ENCODE data around the gene GNA14.
"Not testable (repeated sequence)": the region's sequence is repeated elsewhere in the genome, so short reads cannot be mapped to it uniquely, and the experiment has no call there.

Gene GNA14

DNA sequence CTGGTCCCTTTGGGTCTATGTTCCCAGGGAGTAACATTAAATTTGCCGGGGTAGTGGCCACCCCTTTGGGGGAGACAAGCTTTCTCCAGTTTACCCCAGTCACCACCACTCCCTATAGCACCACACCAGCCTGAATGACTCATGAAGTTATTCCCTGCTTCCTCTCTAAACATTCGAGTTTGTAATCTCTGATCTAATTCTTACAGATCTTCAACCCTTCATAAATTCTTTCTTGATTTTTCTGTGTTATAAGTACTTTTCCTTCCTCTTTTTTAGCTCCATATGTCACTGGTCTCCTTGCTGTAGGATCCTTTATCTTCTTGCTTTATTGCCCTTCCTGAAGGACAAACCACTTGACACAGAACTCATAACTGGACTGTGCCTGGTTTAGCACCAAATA, 55.6 kb downstream of the GNA14 start:
- no peak for DNase-seq (ENCODE audit: extremely low read depth in 1 of 2, low read depth in 1 of 2)

GRCh38 chr9:77589046-77589795, 58.9 kb downstream of the GNA14 start:
- DNase-seq (ENCODE audit: extremely low read depth in 1 of 2, low read depth in 1 of 2) = no peak

DNA sequence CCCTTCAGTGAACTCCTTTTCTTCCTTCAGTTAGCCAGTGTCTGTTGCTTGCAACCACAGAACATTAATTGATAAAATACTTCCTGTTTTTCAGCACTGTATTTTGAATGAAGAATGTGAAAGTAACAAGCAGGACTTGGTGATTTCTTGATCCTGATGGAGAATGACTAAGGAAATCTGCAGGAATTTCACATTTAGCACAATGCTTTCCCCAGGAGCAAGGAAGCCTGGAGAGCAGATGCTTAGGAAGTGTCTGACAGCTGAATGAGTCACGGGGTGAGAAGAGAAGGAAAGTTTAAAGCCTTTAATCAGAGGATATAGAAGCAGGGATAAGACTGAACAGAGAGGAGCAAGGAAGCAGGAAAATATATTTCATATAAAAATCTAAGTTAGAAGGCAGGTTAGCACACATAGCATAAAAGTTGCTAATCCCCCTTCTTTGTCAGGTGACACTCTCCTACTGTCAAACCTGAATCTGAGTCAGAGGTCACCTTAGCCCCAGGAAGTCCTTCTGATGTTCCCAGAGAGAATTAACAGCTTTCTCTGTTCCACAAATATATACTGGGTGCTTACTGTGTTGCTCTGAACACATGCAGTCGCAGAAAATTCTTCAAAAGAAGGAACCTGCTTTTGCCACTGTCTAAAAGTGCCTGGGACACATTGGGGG, 59.7 kb downstream of the GNA14 start:
- no peak for DNase-seq (ENCODE audit: extremely low read depth in 1 of 2, low read depth in 1 of 2)

DNA sequence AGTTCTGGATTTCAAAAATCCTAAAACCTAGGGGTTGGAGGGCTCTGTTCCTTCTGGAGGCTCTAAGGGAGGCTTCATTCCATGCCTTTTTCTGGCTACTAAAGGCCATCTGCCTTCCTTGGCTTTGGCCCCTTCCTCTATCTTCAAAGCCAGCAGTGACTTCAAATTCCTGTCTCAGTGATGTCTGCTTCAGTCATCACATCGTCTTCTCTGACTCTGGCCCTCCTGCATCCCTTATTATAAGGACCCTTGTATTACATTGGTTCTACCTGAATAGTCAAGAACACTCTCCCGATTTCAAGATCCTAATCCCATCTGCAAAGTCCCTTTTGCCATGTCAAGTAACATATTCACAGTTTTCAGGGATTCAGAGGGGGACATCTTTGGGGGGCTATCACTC, 60.3 kb downstream of the GNA14 start:
- no peak for DNase-seq (ENCODE audit: extremely low read depth in 1 of 2, low read depth in 1 of 2)

DNA sequence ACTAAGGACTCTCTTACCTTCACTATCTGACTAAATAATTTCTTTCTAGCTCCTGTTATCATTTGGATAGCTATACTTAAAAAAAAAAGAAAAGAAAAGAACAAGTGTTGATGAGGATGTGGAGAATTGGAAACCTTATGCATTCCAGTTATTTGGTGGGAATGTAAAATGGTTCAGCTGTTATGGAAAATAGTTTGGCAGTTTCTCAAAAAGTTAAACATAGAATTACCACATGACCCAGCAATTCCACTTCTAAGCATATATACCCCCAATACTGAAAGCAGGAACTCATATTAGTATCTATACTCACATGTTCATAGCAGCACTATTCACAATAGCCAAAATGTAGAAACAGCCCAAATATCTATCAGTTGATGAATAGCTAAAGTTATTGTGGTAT, 61.1 kb downstream of the GNA14 start:
- DNase-seq (ENCODE audit: extremely low read depth in 1 of 2, low read depth in 1 of 2) = no peak

- DNase-seq (ENCODE audit: extremely low read depth in 1 of 2, low read depth in 1 of 2) = no peak
These were observed 61.5 kb downstream of the GNA14 start for GRCh38 chr9:77586591-77586990.

DNA sequence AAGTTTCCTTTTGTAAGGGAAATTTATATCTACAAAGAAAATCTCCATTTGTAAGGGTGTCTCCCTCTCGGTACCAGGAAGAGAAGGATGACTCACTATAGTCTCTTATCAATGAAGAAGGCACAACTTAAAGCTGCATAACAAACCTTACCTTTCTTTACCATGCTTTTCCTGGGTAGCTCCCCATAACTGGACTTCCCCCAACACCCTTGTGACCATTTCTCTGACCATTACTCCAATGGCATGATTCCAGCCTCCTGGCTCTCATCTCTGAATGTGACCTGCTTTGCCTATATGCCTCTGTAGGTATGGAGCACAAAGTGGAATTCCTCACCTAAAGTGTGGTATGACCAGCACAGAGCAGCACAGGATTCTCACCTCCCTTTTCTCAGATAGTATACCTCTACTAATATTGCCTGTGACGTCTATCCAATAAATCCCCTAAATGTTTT, 62.8 kb downstream of the GNA14 start:
- DNase-seq (ENCODE audit: extremely low read depth in 1 of 2, low read depth in 1 of 2) = no peak

DNA sequence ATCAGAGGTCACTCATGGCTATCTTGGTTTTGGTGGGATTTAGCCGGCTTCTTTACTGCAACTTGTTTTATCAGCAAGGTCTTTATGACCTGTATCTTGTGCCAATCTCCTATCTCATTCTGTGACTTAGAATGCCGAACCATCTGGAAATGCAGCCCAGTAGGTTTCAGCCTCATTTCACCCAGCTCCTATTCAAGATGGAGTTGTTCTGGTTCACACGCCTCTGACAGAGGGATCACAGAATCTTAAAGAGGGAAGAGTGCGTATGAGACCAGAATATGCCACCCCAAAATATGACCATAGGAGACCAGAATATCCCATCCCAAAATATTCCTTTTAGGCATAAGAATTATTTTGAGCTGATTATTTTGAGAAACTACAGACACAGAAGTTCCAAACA, 63.2 kb downstream of the GNA14 start:
- not testable (repeated sequence) for DNase-seq (ENCODE audit: extremely low read depth in 1 of 2, low read depth in 1 of 2)

DNA sequence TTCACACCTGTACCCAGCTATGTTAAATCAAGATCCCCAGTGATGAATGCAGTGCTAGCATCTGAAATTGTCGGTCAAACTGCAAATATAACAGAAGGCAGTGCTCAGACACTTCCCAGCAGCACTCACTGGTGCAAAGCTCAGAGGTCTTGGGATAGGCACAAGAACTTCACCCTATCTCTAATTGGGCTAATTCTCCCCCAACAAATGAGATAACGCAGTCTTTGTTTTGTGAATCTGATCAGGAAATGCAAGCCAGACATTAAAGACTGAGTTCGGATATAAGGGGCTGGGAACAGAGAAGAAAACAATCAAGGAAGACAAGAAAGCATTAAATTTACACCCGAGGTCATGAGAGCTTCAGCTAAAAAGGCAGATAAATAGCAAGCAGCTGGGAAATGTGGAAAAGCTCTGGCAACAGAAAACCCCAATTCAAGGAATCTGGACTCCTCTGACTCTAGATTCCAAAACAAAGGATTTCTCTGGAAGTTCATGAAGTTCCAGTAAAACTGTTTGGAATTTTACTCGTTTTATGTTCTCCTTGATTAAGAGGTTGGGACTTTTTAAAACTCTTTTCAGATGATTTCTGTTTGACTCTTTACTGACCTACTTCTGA, 65.1 kb downstream of the GNA14 start:
- no peak for DNase-seq (ENCODE audit: extremely low read depth in 1 of 2, low read depth in 1 of 2)

- DNase-seq (ENCODE audit: extremely low read depth in 1 of 2, low read depth in 1 of 2) = no peak
These were observed 65.6 kb downstream of the GNA14 start for GRCh38 chr9:77582525-77582924.

DNA sequence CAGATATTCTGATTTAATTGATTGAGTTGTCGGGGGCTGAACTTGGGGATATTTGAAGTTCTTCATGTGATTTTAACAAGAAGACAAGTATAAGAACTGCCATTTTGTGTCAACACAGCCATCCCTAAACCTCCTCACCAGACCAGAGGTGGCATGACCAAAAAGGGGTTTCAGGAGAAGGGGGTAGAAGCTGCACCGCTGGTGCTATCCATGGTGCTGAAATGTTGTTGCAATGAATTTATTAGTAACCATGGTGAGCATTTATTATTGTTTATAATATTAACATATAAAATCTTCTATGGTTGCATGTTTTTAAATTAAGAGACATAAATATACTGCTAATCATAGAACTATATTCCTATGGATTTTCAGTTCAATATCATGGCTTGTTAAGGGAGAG, 72.3 kb downstream of the GNA14 start:
- no peak for DNase-seq (ENCODE audit: extremely low read depth in 1 of 2, low read depth in 1 of 2)

GRCh38 chr9:77569335-77569734, 78.8 kb downstream of the GNA14 start:
- DNase-seq (ENCODE audit: extremely low read depth in 1 of 2, low read depth in 1 of 2) = no peak

DNA sequence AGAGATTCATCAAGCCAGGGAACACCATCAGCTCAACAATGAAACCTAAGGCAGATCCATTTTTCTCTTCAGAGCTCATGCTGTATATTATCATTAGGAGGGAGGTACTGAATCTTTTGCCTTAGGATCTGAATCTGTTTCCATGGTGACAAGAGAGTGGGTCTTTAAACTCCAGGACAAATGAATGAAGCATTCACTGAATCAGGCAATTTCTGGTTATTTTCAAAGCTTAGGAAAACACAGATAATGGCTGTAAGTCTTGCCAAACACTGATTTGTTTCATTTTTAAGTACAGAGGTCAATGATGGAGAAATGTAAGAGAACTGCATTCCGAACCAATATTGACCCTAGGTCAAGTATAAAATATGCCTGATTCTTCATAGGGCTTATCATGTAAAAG, 84.9 kb downstream of the GNA14 start:
- no peak for DNase-seq (ENCODE audit: extremely low read depth in 1 of 2, low read depth in 1 of 2)

DNA sequence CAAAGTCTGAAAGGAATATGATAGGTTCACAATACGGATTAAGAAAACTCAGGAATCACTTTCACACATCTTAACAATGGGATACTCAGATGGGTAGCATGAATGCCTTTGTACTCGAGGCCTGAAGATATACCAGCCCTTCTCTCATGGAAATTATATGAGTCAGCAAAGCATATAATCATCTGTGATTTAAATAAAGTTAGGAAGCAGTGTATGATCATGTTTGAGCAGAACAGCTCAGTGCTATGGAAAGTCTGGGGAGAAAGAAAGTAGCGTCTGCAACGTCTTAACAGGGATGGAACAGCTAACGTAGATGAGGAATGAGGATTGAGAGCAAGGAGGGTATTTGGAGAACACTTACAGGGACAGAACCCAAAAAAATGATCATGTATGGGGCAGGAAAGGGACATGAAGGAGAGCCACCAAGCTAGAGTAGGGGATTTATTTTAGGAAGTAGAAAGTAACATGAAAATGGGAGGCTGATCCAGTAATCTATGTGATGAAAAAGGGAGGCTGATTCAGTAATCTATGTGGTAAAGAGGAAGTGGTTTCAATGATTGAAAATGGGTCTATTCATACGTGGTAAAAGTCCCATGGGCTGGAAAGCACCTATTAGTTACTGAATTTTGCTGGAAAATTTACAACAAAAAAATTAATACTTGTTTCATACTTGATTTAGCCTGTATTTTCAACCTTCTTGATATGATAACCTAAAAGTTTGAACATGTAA, 85.9 kb downstream of the GNA14 start:
- no peak for DNase-seq (ENCODE audit: extremely low read depth in 1 of 2, low read depth in 1 of 2)

DNA sequence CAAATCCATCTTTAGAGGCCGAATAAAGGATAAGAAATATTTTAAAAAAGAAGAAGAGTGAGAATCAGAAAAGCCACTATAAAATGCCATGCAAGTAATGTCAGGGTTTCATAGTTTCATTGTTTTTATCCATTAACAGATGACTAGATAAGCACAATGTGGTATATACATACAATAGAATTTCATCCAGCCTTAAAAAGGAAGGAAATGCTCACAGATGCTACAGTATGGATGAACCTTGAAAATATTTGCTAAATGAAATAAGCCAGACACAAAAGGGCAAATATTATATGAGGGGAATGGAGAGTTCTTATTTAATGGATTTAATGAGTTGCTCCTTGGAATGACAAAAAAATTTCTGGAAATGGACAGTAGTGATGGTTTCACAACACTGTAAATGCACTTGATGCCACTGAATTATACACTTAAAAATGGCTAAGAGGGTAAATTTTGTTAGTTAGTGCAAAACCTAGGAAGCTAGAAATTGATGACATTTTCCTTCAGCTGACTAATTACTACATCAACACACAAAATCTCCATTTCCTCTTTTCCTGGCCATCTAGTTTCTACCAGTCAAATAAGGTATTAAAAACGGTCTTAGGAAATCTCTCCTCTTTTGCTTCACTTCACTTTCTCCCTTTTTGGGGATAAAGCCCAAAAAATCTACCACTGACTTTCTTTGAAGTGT, 86.6 kb downstream of the GNA14 start:
- DNase-seq (ENCODE audit: extremely low read depth in 1 of 2, low read depth in 1 of 2) = no peak

GRCh38 chr9:77556396-77556795, 91.7 kb downstream of the GNA14 start:
- no peak for DNase-seq (ENCODE audit: extremely low read depth in 1 of 2, low read depth in 1 of 2)

- no peak for DNase-seq (ENCODE audit: extremely low read depth in 1 of 2, low read depth in 1 of 2)
These were observed 93.5 kb downstream of the GNA14 start for GRCh38 chr9:77554586-77555105.

DNA sequence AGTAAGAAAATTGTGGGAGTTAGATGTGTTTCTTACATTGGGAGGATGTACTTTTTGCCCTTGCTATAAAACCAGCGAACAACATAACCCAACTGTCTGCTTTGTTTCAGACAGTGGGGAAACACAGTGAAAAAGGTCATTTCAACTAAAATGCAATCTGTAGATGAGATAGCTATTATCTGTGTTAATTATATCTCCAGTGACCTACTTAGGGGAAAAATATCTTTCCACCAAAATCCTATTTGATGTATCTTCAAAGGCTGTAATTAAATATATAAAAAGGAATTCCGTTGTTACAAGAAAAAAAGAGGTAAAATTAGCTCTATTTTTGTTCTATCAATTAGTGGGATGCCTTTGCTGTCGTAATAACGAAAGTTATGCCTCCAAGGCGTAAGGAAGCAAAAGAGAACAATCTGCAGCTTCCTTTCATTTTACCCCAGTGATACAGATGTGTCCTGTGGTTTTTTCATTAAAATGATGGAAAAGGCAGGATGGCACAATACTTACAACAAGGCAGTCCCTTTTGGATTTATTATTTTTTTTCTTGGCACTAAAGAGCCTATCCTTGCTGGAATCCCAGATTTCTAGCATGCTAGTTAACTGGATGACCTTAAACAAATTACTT, 100.9 kb downstream of the GNA14 start:
- DNase-seq (ENCODE audit: extremely low read depth in 1 of 2, low read depth in 1 of 2) = no peak

DNA sequence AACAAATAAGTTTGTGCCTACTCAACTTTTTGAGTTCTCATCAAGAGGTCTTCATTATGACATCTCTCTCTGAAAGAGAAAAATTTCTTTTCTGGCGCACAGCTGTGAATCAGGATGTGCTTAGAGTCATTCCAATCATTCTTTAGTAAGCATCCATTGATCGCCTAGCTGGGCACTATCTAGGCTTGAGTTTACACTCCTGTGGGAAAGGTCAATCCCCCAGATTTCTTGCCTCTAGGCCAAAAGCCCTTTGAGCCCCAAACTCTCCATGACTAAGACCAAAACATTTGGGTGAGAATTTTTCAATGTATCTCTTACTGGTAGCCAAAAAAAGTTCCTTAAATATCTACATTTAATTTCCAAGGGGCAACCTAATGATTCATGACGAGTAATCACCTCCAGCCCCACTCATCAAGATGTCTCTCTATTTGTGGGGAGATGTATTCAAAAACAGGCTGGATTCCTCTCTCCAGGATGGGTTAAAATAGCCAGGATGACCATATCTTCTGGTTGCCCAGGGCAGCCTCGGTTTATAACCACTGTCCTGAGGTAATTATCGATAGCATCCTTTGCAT, 101.7 kb downstream of the GNA14 start:
- DNase-seq (ENCODE audit: extremely low read depth in 1 of 2, low read depth in 1 of 2) = no peak

DNA sequence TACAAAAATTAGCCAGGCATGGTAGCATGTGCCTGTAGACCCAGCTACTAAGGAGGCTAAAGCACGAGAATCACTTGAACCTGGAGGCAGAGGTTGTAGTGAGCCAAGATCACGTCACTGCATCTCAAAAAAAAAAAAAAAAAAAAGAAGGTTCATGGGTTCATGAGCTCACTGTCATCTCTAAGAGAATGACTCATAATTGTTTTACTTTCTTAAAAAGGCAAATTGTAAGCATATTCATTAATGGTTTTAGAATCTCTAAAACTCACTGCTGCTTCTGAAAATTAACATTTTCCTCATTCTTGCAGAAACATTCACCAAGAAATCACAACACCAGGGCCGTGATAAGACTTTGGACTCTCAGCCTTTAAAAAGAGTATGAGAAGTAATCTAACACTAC, 103.6 kb downstream of the GNA14 start:
- DNase-seq (ENCODE audit: extremely low read depth in 1 of 2, low read depth in 1 of 2) = no peak

All from stimulated activated CD8-positive, alpha-beta memory T cell treated with anti-CD3 and anti-CD28 coated beads, Interleukin-7, amount 100 ng/mL, for 48 hours (primary cell).